ENCODE results near the gene FOXP1. TPM values are rescaled to one million over a fixed set of nuclear protein-coding genes. Genes with fewer than 3 reads are reported as not detected.
A peak's percentile ranks its signal among the peaks of the same experiment; 100 is the strongest.

Gene FOXP1
- polyA plus RNA-seq, 1 experiment, result 56.6 TPM

GRCh38 chr3:71070497-71071463 lies 512.7 kb downstream of the FOXP1 start:
- no peaks in the 10 kb centered on the region for H3K9me3 ChIP-seq (ENCODE audit: control insufficient read depth, insufficient read depth, low read length)
- ChIA-PET POLR2A (no interaction called here), CTCF (no interaction called here)
- no peaks in the 10 kb centered on the region for H3K27me3 ChIP-seq (ENCODE audit: control insufficient read depth, insufficient read depth, low read length)
- no peak overlapping the region for H3K4me3 ChIP-seq (ENCODE audit: low read depth, low read length)
- no peak overlapping the region for H3K27ac ChIP-seq (ENCODE audit: low read depth, low read length)
- DNase-seq (ENCODE audit: low read depth, low spot score), result no peak
- TF ChIP-seq, protein P1, sequence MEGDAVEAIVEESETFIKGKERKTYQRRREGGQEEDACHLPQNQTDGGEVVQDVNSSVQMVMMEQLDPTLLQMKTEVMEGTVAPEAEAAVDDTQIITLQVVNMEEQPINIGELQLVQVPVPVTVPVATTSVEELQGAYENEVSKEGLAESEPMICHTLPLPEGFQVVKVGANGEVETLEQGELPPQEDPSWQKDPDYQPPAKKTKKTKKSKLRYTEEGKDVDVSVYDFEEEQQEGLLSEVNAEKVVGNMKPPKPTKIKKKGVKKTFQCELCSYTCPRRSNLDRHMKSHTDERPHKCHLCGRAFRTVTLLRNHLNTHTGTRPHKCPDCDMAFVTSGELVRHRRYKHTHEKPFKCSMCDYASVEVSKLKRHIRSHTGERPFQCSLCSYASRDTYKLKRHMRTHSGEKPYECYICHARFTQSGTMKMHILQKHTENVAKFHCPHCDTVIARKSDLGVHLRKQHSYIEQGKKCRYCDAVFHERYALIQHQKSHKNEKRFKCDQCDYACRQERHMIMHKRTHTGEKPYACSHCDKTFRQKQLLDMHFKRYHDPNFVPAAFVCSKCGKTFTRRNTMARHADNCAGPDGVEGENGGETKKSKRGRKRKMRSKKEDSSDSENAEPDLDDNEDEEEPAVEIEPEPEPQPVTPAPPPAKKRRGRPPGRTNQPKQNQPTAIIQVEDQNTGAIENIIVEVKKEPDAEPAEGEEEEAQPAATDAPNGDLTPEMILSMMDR (IDR thresholded peaks at IDR 0.05; ENCODE audit: low read depth, low read length), result no peak

DNA sequence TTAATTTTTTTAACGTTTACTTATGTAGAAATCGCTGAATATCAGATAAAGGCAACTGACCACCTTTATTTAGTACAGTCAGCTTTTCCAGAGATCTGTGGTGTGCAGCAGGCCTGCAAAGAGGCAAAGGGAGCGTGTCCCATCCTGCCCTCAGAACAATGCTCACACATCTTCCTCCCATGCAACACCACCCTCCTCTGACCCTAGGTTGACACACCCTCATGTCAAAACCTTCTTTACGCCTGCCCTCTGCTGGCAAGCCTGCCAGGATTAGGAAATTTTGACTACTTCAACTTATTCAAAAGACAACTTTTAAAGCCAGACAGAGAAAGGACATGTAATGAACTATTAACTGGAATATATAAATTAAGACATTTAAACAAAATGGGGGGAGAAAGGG lies 513.7 kb downstream of the FOXP1 start:
- POLR2A ChIA-PET, result no interaction called here
- DNase-seq (ENCODE audit: low read depth, low spot score), result no peak

GRCh38 chr3:71067977-71068654 lies 515.4 kb downstream of the FOXP1 start:
- DNase-seq (ENCODE audit: low read depth, low spot score), result no peak
- H3K9me3 ChIP-seq (ENCODE audit: control insufficient read depth, insufficient read depth, low read length), result no peaks in the 10 kb centered on the region; the same call in 1 of the 2 replicates
- ChIA-PET POLR2A (interaction anchor here (0.7 kb wide), 1 partner anchor 109 kb away, joined by 3 read pairs; no protein-coding TSS in a partner anchor), CTCF (interaction anchor here (0.5 to 1.0 kb wide), 3 partner anchors 19 to 1819 kb away, joined by 3 to 4 read pairs (median 3); no protein-coding TSS in a partner anchor)
- no peak overlapping the region for H3K4me3 ChIP-seq (ENCODE audit: low read depth, low read length)
- TF ChIP-seq, protein P1 (IDR thresholded peaks at IDR 0.05; ENCODE audit: low read depth, low read length), result no peak
- H3K27me3 ChIP-seq (ENCODE audit: control insufficient read depth, insufficient read depth, low read length), result no peaks in the 10 kb centered on the region
- no peak overlapping the region for H3K27ac ChIP-seq (ENCODE audit: low read depth, low read length)

More for the DNA sequence above, 513.7 kb downstream of the FOXP1 start:
- CTCF ChIA-PET, result no interaction called here
- TF ChIP-seq, protein P1 (IDR thresholded peaks at IDR 0.05; ENCODE audit: low read depth, low read length), result peak; percentile 35
- H3K9me3 ChIP-seq (ENCODE audit: control insufficient read depth, insufficient read depth, low read length), result no peaks in the 10 kb centered on the region; the same call in 1 of the 2 replicates
- H3K4me3 ChIP-seq (ENCODE audit: low read depth, low read length), result no peak overlapping the region
- H3K27me3 ChIP-seq (ENCODE audit: control insufficient read depth, insufficient read depth, low read length), result no peaks in the 10 kb centered on the region
- H3K27ac ChIP-seq (ENCODE audit: low read depth, low read length), result no peak overlapping the region

- no peak for DNase-seq (ENCODE audit: low read depth, low spot score)
- TF ChIP-seq, protein P1 (IDR thresholded peaks at IDR 0.05; ENCODE audit: low read depth, low read length), result no peak
- POLR2A ChIA-PET, result no interaction called here
- H3K4me3 ChIP-seq (ENCODE audit: low read depth, low read length), result no peak overlapping the region
- CTCF ChIA-PET, result no interaction called here
- H3K27me3 ChIP-seq (ENCODE audit: control insufficient read depth, insufficient read depth, low read length), result no peaks in the 10 kb centered on the region
- no peaks in the 10 kb centered on the region; the same call in 1 of the 2 replicates for H3K9me3 ChIP-seq (ENCODE audit: control insufficient read depth, insufficient read depth, low read length)
- H3K27ac ChIP-seq (ENCODE audit: low read depth, low read length), result peak overlapping the region; percentile 65
Measured at GRCh38 chr3:71066849-71067261, 516.7 kb downstream of the FOXP1 start.

Data from AG04450 (cell line).